LNCAP (cell line): Measurements from ENCODE around the gene EFCAB8.

ENCODE experiments used
- TF ChIP-seq, protein P1 (sequence below): fragments of 450-650 bp; IDR thresholded peaks from 2 replicates; pipeline ENCODE4 v1.5.1; 2017; ENCODE audit warnings: mild to moderate bottlenecking

EFCAB8 gene

DNA sequence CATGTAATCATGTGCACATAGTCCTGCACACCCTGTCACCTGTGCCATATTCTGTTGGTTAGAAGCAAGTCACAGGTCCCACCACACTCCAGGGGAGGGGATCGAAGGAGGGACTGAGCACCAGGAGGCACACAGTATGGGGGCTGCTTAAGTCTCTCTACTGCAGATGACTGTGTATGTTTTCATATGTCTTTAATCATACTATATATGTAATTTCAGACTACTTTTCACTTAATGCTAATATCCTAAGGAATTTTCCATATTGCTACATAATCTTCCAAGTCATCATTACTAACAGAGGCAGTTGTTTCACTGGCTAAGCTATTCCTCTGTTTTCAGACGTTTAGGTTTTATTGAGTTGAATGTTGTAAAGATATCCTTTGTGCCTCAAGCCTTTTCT is 10.8 kb downstream of the EFCAB8 start:
- TF ChIP-seq, protein P1, sequence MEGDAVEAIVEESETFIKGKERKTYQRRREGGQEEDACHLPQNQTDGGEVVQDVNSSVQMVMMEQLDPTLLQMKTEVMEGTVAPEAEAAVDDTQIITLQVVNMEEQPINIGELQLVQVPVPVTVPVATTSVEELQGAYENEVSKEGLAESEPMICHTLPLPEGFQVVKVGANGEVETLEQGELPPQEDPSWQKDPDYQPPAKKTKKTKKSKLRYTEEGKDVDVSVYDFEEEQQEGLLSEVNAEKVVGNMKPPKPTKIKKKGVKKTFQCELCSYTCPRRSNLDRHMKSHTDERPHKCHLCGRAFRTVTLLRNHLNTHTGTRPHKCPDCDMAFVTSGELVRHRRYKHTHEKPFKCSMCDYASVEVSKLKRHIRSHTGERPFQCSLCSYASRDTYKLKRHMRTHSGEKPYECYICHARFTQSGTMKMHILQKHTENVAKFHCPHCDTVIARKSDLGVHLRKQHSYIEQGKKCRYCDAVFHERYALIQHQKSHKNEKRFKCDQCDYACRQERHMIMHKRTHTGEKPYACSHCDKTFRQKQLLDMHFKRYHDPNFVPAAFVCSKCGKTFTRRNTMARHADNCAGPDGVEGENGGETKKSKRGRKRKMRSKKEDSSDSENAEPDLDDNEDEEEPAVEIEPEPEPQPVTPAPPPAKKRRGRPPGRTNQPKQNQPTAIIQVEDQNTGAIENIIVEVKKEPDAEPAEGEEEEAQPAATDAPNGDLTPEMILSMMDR, result no peak

DNA sequence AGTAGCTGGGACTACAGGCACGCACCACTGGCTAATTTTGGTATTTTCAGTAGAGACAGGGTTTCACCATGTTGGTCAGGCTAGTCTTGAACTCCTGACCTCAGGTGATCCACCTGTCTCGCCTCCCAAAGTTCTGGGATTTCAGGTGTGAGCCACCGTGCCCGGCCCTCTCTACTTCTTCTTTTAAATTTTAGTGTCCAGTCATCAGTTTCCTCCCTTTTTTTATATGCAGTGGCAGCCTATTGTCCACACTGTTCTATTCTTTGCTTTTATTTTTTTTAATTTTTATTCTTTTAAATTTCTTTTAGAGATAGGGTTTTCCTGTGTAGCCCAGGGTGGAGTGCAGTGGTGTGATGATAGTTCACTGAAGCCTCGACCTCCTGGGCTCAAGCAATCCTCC is 12.3 kb downstream of the EFCAB8 start:
- TF ChIP-seq, protein P1, result no peak

DNA sequence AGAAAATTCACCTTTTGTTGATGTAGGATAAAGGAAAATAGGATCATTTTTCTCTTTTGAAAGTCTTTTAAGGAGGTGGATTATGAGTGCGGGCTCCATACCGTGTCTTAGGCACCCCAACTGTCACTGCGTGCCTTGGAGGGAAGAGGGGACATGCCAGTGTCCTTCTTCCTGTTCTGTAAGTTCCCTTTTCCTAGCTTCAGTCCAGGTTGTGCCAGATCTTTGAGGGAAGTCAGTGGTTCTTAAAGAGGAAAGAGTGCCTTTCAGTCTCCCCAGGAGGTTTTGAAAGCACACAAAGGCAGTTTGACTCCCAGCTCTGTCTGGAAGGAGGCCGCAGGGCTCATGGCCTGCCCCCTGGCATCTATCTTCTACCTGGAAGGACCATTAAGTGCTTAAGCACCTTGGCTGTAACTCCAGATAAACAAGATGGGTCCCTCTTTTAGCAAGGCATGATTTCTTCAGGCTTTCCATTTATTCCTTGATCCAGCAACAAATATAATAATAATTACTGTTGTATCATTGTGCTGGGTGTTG is 13.0 kb downstream of the EFCAB8 start:
- TF ChIP-seq, protein P1, result no peak

- TF ChIP-seq, protein P1, result no peak
Observed at GRCh38 chr20:32872266-32872665, 13.5 kb downstream of the EFCAB8 start.

- TF ChIP-seq, protein P1, result no peak
Observed at GRCh38 chr20:32875673-32876072, 16.9 kb downstream of the EFCAB8 start.

DNA sequence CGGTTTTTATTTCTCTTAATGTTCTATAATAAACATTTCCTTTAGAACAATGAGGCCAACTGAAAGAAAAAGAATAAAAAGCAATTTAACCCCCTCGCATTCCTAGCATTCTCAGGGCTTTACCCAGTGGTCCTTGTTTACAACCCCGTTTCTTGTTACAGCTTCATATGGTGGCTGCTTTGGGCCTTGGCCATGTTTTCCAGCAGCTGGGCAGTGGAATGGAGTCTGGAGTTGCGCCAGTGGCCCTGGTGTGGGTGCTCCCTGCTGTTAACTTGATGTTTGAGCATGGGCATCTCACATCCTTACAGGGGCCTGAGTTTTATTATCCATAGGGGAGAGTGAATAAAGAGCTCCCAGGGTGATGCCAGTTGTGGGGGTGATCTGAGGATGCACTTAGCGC is 18.8 kb downstream of the EFCAB8 start:
- TF ChIP-seq, protein P1, result no peak

- TF ChIP-seq, protein P1, result no peak
Observed at GRCh38 chr20:32878820-32879219, 20.1 kb downstream of the EFCAB8 start.

DNA sequence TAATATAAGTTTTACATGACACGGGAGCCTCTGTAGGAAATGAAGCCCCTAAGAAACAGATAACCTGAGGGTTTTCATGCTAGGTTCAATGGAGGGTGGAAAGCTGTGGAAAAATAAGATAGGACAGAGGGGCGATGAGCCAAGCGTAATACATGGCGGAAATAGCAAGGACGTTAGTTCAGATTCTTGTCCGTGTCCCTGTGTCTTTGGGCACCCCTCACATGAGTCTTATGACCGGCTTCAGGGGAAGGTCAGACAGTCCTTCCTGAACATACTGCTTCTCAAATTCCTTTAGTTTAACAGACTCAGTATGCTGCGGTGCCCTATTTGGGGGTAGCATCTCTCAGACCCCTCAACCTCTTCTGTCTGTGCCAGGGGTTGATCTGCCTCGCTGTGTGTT is 20.8 kb downstream of the EFCAB8 start:
- TF ChIP-seq, protein P1, result no peak
